NCI-H526 (cell line): ENCODE results near the gene SRC.
"Not testable (repeated sequence)": the region's sequence is repeated elsewhere in the genome, so short reads cannot be mapped to it uniquely, and the experiment has no call there.

ENCODE experiments used
- DNase-seq, 2 experiments: peaks; one replicate each; lab custom pipeline; 2025; lab: John Stamatoyannopoulos, UW

The SRC gene

GRCh38 chr20:37336369-37337207 lies 9.4 kb upstream of the SRC start:
- DNase-seq: no peak

GRCh38 chr20:37337208-37337991 lies 8.5 kb upstream of the SRC start:
- no peak for DNase-seq

GRCh38 chr20:37338380-37338779 lies 7.6 kb upstream of the SRC start:
- DNase-seq: not testable (repeated sequence)

DNA sequence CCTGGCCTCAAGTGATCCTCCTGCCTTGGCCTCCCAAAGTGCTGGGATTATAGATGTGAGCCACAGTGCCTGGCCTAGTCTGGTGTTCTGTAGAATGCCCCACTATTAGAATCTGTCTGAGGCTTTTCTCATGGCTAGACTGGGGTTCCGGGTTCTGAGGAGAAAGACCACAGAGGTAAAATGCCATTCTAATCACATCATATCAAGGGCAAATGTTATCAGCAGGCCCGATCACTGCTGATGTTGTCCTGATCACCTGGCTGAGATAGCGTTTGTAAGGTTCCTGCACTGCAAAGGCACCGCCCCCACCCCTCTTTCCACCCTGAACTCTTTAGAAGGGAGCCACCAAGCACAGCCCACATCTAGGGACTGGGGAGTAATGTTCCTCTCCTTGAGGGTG lies 6.7 kb upstream of the SRC start:
- DNase-seq: no peak

DNA sequence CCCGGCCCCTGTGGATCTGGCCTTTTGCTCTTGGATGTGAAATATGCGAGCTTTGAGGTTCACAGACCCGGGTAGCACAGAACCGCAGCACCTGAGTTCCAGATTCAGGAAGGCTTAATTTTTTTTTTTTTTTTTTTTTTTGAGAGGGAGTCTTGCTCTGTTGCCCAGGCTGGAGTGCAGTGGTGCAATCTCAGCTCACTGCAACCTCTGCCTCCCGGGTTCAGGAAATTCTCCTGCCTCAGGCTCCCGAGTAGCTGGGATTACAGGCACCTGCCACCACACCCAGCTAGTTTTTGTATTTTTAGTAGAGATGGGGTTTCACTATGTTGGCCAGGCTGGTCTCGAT lies 6.2 kb upstream of the SRC start:
- DNase-seq: not testable (repeated sequence)

- no peak for DNase-seq
Measured at GRCh38 chr20:37340998-37341397, 4.9 kb upstream of the SRC start.

DNA sequence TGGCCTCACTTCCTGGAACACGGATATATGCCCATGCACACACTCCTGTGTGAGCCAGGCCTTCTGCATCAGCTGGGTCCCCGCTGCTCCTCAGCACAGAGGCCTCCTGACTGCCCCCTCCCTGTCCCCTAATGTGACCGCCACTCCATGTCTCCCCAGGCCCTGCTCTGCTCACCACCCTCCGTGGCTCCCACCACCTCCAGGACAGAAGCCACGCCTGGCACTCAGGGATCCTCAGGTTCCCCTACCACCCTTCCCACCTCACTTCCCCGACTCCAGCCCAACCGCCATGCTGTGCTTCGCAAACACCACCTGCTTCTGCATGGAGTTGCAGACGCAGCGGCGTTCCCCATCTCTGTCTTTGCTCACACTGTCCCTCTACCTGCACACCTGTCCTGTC lies 4.3 kb upstream of the SRC start:
- no peak for DNase-seq

- DNase-seq: peak; percentile 17 to 37
Measured at GRCh38 chr20:37342231-37343177, 3.4 kb upstream of the SRC start.

GRCh38 chr20:37343212-37343993 lies 2.5 kb upstream of the SRC start:
- peak; percentile 18 to 29 for DNase-seq

- DNase-seq: no peak
Measured at GRCh38 chr20:37343994-37344355, 2.0 kb upstream of the SRC start.

DNA sequence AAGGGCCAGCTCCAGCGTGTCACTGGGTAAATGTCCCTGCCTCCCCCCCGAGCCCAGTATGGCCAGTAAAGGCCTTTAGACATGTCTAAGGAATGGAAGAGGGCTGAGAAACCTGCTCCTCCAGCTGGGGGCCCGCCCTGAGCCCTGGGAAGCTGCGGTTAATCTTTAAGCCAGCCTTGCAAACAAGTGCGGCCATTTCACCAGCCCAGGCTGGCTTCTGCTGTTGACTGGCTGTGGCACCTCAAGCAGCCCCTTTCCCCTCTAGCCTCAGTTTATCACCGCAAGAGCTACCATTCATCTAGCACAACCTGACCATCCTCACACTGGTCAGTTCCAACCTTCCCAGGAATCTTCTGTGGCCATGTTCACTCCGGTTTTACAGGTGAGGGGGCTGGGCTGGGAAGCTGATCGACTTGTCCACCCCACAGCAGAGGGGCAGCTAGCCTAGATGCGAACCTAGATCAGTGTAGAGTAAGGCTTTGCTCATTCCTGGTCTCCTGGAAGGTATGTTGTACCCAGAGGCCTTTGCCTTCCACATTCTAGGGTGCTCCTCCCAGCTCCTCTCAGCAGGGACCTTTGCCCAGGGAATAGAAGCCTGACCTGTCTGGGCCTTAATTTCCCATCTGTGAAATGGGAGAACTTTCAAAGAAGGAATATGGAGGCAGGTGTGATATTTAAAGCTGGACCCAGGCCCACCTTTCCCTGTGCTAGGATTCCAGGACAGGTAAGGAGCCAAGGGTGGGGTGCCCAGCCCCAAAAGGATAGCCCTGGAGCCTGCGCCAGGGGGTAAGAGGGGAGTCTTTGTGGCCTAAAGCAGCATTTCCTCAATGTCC lies 1.2 kb upstream of the SRC start:
- DNase-seq: peak; percentile 21 to 76

GRCh38 chr20:37346236-37346534 lies 245 bp downstream of the SRC start:
- DNase-seq: no peak

DNA sequence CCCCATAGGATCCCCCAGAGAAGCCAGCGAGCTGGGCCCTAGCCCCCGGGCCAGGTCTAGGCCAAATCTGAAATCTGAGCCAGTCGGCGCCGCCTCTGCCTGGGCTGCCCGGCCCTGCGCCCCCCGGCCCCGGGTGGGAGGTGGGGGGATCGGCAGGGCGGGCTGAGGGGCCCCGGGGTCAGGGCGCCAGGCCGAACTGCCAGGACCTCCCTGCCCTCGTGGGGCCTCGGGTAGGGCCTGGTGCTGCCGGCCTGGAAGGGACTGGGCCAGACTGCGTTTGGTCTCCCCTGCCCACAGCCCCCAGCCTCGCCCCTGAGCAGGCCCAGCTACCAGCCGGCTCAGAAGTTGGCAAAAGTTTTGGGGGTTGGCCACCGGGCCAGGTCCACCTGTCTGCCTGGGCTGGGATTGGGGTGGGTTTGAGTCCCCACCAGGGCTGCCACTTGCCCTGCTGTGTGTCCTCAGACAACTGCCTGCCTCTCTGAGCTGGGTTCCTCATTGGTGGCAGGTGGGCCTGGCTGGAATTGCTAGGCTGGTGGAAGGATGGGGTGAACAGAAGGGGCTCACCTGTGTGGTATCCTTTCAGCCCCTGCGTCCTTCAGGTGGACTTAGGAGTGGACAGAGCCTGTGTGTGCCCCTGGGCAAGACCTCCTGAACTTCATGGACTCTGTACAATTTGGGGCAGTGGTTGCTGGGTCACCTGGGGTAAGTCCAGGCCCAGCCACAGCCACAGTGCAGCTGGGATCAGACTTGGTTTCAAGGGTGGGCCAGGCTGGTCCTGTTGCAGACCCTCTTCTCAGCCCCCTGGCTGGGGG lies 801 bp downstream of the SRC start:
- peak in 1 of 2 experiments; percentile 51 for DNase-seq

- DNase-seq: no peak
Measured at GRCh38 chr20:37347347-37347823, 1.4 kb downstream of the SRC start.

GRCh38 chr20:37347891-37348791 lies 2.2 kb downstream of the SRC start:
- no peak for DNase-seq

- no peak for DNase-seq
Measured at GRCh38 chr20:37348792-37349516, 3.0 kb downstream of the SRC start.

GRCh38 chr20:37349517-37350491 lies 3.9 kb downstream of the SRC start:
- DNase-seq: no peak
